KMS-11 (cell line): ENCODE measurements around the gene PRR36.

ENCODE experiments used
- H2AFZ ChIP-seq: fragments of 200-600 bp; sonication (generic); 2 replicates; pipeline ENCODE4 v1.6.1; 2016; ENCODE audit warnings: antibody characterized with exemption, mixed run types, low read depth
- H3K27ac ChIP-seq: fragments of 200-600 bp; sonication (generic); 2 replicates; pipeline ENCODE4 v1.6.1; 2016; ENCODE audit warnings: mild to moderate bottlenecking, mixed run types
- H3K27me3 ChIP-seq: fragments of 200-600 bp; sonication (generic); 2 replicates; pipeline ENCODE4 v1.6.1; 2017; ENCODE audit warnings: mild to moderate bottlenecking, low read depth, mixed run types, moderate library complexity; ENCODE audit not compliant: insufficient read depth
- H3K36me3 ChIP-seq: fragments of 200-600 bp; sonication (generic); 2 replicates; pipeline ENCODE4 v1.6.1; 2017; ENCODE audit warnings: mild to moderate bottlenecking, mixed run types; ENCODE audit not compliant: insufficient read depth
- H3K4me1 ChIP-seq: fragments of 200-600 bp; sonication (generic); 2 replicates; pipeline ENCODE4 v1.6.1; 2016; ENCODE audit warnings: mild to moderate bottlenecking, low read depth, mixed run types; ENCODE audit not compliant: poor library complexity, severe bottlenecking
- H3K4me2 ChIP-seq: fragments of 200-600 bp; sonication (generic); 2 replicates; pipeline ENCODE4 v1.7.0; 2016; ENCODE audit warnings: mild to moderate bottlenecking, mixed run types
- H3K4me3 ChIP-seq: fragments of 200-600 bp; sonication (generic); IDR thresholded peaks from 2 replicates; pipeline ENCODE4 v1.6.1; 2017; ENCODE audit warnings: low read depth, low read length, mixed read lengths; ENCODE audit not compliant: insufficient read depth
- H3K79me2 ChIP-seq: fragments of 200-600 bp; sonication (generic); 2 replicates; pipeline ENCODE4 v1.6.1; 2016; ENCODE audit warnings: low read depth, mixed run types; ENCODE audit not compliant: insufficient read depth
- H3K9ac ChIP-seq: fragments of 200-600 bp; sonication (generic); 2 replicates; pipeline ENCODE4 v1.6.1; 2016; ENCODE audit warnings: mild to moderate bottlenecking, mixed run types
- H4K20me1 ChIP-seq: fragments of 200-600 bp; sonication (generic); 2 replicates; pipeline ENCODE4 v1.6.1; 2016; ENCODE audit warnings: mild to moderate bottlenecking, mixed run types; ENCODE audit not compliant: insufficient read depth
- TF ChIP-seq, protein P1 (sequence below): fragments of 200-600 bp; sonication (generic); conservative IDR thresholded peaks from 2 replicates; pipeline ENCODE4 v1.6.1; 2017; ENCODE audit warnings: low read depth, mild to moderate bottlenecking, antibody characterized with exemption, low read length, moderate library complexity, mixed read lengths

Gene PRR36

DNA sequence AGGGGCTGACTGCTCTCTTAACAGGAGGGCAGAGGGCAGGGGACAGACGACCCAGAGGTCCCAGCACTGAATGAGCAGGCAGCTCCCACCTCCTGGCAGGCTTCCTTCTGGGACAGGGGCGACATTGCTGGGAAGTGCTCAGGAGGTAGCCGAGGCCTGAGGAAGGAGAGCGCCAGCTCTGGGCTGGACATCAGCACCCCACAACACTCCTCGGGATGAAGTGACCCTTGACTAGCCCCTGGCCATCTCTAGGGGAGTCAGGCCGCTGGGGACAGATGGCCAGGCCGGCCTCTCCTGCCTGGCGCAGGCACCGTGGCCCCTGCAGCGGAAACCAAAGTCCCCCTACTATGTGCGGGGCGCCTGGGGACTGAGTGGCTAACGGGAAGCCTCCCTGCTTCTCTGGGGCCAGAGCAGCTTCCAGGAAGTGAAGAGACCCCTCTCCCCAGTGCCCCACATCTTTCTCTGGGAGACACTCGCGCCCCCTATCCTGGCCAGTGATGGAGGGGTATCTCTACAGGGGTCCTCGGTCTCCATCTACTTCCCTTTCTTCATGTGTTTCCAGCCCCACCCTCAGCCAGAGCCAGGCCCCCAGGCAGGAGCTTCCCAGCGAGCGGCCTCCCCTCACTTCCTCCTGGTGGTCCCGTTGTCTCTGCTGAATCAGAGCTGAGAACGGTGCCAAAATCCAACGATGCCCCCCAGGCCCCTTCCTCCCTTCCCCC is 10.1 kb downstream of the PRR36 start:
- no peak overlapping the region for H3K9ac ChIP-seq
- no peaks in the 10 kb centered on the region for H3K36me3 ChIP-seq
- H3K4me2 ChIP-seq: no peak overlapping the region
- TF ChIP-seq, protein P1, sequence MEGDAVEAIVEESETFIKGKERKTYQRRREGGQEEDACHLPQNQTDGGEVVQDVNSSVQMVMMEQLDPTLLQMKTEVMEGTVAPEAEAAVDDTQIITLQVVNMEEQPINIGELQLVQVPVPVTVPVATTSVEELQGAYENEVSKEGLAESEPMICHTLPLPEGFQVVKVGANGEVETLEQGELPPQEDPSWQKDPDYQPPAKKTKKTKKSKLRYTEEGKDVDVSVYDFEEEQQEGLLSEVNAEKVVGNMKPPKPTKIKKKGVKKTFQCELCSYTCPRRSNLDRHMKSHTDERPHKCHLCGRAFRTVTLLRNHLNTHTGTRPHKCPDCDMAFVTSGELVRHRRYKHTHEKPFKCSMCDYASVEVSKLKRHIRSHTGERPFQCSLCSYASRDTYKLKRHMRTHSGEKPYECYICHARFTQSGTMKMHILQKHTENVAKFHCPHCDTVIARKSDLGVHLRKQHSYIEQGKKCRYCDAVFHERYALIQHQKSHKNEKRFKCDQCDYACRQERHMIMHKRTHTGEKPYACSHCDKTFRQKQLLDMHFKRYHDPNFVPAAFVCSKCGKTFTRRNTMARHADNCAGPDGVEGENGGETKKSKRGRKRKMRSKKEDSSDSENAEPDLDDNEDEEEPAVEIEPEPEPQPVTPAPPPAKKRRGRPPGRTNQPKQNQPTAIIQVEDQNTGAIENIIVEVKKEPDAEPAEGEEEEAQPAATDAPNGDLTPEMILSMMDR: no peak
- no peak overlapping the region for H3K4me3 ChIP-seq
- H3K4me1 ChIP-seq: peaks cover 13% of the 10 kb centered on the region
- no peak overlapping the region for H3K27ac ChIP-seq
- H3K79me2 ChIP-seq: no peaks in the 10 kb centered on the region
- no peaks in the 10 kb centered on the region for H4K20me1 ChIP-seq
- H2AFZ ChIP-seq: no peak overlapping the region
- no peaks in the 10 kb centered on the region; the same call in 1 of the 2 replicates for H3K27me3 ChIP-seq

DNA sequence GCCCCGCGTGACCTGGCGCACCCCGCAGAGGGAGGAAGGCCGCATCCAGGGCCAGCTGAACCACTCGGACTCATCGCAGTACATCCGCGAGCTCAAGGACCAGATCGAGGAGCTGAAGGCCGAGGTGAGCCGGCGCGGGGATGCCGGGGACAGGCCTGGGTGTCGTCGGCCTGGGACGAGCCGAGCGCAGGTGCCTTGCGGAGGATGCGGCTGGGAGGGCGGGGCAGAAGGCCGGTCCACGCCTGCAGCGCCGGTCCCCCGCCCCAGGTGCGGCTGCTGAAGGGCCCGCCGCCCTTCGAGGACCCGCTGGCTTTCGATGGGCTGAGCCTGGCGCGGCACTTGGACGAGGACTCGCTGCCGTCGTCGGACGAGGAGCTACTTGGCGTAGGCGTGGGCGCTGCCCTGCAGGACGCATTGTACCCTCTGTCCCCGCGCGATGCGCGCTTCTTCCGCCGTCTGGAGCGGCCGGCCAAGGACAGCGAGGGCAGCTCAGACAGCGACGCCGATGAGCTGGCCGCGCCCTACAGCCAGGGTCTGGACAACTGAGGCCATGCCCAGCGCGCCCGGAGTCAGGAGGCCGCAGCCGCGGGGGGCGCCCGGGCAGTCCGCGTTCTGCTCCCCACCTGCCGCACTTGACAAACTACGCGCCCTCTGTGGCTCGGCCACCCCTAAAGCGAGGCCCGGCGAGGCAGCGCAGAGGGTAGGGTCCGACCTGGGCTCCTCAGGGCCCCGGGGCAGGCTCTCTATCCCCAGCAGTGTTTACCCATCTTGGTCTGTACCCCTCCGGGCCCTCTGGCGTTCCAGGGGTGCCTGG is 10.8 kb downstream of the PRR36 start:
- Histone ChIP-seq H3K4me3 (no peak overlapping the region), H4K20me1 (no peaks in the 10 kb centered on the region), H2AFZ (no peak overlapping the region), H3K9ac (no peak overlapping the region), H3K27me3 (no peaks in the 10 kb centered on the region; the same call in 1 of the 2 replicates), H3K4me2 (no peak overlapping the region), H3K36me3 (no peaks in the 10 kb centered on the region), H3K27ac (no peak overlapping the region), H3K4me1 (peaks cover 12% of the 10 kb centered on the region), H3K79me2 (no peaks in the 10 kb centered on the region)
- TF ChIP-seq, protein P1: no peak

DNA sequence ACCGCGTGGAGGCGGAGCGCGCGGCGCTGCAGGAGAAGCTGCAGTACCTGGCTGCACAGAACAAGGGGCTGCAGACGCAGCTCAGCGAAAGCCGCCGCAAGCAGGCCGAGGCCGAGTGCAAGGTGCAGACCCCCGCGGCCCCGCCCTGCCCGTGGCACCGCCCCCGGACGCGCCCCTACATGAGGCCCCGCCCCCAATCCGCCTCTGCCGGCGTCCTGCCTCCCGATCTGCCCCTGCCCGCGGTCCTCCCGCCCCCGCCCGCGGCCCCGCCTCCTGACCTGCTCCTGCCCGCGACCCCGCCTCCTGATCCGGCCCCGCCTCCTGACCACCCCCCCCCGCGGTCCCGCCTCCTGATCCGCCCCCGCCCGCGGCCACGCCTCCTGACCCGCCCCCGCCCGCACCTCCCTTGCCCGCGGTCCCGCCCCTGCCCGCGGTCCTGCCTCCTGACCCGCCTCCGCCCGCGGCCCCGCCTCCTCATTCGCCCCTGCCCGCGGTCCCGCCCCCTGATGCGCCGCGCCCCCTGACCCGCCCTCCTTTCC is 11.7 kb downstream of the PRR36 start:
- Histone ChIP-seq H3K79me2 (no peaks in the 10 kb centered on the region), H3K9ac (no peak overlapping the region), H3K4me2 (no peak overlapping the region), H3K27me3 (no peaks in the 10 kb centered on the region; the same call in 1 of the 2 replicates), H3K27ac (no peak overlapping the region), H3K4me3 (no peak overlapping the region), H2AFZ (no peak overlapping the region), H3K4me1 (peaks cover 10% of the 10 kb centered on the region), H4K20me1 (no peaks in the 10 kb centered on the region), H3K36me3 (no peaks in the 10 kb centered on the region)
- TF ChIP-seq, protein P1: no peak

DNA sequence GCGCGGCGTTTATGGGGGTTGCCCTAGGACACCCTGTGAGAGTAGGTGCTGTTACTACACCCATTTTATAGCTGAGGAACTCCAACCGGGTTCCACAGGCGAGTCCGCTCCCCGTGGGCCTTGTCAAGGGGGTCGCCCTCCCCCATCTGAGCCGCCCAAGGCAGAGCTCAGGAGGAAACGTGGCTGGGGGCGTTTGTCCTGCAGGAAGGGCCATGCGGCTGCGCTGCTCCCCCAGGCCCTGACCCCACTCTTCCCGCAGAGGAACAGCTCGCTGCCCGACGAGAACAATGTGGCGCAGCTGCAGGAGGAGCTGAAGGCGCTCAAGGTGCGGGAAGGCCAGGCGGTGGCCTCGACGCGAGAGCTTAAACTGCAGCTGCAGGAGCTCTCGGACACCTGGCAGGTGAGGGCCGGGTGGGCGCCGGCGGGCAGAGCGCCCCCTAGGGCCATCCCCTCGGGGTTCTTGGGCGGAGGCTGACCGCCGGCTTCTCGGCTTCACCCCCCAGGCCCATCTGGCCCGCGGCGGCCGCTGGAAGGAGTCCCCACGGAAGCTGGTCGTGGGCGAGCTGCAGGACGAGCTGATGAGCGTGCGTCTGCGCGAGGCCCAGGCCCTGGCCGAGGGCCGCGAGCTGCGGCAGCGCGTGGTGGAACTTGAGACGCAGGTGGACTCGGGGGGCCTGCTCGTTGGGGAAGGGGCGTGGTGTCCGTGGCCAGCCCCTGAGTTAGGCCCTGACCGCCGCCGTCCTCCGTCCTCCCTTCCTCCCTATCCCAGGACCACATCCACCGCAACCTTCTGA is 12.4 kb downstream of the PRR36 start:
- no peaks in the 10 kb centered on the region for H3K27me3 ChIP-seq
- no peak overlapping the region for H3K4me2 ChIP-seq
- H3K27ac ChIP-seq: no peak overlapping the region
- no peaks in the 10 kb centered on the region for H3K36me3 ChIP-seq
- no peak overlapping the region for H3K4me3 ChIP-seq
- H2AFZ ChIP-seq: no peak overlapping the region
- H4K20me1 ChIP-seq: no peaks in the 10 kb centered on the region
- no peaks in the 10 kb centered on the region for H3K79me2 ChIP-seq
- H3K9ac ChIP-seq: no peak overlapping the region
- TF ChIP-seq, protein P1: no peak
- peaks cover 10% of the 10 kb centered on the region for H3K4me1 ChIP-seq
